H54 (cell line): ENCODE data around the gene KCNQ4.

Experiments
- DNase-seq: peaks from one replicate; pipeline ENCODE4 v3.0.0; 2011; ENCODE audit warnings: low spot score, mixed read lengths; ENCODE audit not compliant: insufficient read length
- FAIRE-seq: peaks from 3 replicates; lab custom pipeline; 2011; peaks lifted over from hg19 to GRCh38; lab: Jason Lieb, UNC
- POLR2A ChIP-seq: IDR thresholded peaks from 2 replicates; pipeline ENCODE4 v1.6.1; 2011; ENCODE audit warnings: low read depth, mild to moderate bottlenecking, low read length

The KCNQ4 gene

GRCh38 chr1:40763742-40764532 is 19.6 kb upstream of the KCNQ4 start:
- FAIRE-seq (no peak), DNase-seq (no peak)
- TF ChIP-seq POLR2A = no peak

DNA sequence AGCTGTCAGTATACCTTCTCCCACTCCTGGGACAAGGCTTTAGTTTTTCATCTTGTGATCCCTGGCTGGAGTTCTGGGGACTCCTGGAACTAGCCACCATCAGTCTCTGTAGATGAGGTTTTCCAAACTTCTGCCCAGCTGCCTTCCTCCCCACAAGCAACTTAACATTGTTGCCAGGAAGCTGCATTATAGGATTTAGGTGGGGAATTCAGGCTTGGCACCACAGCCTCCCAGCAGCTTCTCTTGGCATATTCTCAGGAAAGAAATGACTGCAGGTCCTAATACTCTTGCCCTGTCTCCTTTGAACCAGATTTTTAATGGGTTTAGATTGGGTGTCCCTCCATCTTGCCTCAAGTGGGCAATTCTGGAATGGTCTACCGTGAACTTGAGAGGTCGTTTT is 18.6 kb upstream of the KCNQ4 start:
- no peak for TF ChIP-seq POLR2A

DNA sequence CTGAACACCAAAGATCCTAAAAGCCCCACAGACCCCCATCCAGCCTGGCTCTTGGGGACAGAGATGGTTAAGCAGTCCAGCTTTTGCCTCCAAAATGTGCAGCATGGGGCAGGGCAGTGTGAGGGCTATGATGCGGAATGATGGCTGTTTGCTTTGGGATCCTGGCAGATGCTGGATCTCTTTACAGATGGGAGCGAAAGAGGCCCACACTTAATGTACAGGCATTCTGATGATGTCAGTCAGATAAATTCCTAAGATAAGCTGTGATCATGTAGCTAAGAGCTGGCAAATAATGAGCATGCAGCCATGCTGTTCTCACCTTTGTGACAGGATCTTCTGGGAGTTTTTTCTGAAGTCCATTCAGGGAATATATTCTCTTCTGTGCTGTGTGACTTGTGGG is 17.6 kb upstream of the KCNQ4 start:
- DNase-seq = no peak
- no peak for TF ChIP-seq POLR2A
- FAIRE-seq = no peak

More for the DNA sequence above, 18.6 kb upstream of the KCNQ4 start:
- no peak for DNase-seq
- FAIRE-seq = no peak

DNA sequence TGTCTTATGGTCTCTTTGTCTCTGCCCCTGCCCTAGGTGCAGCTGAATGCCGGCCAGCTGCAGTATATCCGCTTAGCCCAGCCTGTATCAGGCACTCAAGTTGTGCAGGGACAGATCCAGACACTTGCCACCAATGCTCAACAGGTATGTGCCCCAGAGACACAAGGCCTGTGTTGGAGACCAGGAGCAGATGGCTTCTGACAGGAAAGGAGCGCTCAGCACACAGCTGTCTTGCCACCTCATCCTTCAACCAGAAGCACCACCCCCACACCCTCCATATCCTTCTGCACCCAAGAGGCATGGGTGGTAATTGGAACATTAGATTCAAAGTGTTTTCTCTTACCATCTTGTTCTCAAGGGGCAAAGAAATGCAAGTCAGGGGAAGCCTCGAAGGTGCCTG is 17.0 kb upstream of the KCNQ4 start:
- FAIRE-seq = no peak

DNA sequence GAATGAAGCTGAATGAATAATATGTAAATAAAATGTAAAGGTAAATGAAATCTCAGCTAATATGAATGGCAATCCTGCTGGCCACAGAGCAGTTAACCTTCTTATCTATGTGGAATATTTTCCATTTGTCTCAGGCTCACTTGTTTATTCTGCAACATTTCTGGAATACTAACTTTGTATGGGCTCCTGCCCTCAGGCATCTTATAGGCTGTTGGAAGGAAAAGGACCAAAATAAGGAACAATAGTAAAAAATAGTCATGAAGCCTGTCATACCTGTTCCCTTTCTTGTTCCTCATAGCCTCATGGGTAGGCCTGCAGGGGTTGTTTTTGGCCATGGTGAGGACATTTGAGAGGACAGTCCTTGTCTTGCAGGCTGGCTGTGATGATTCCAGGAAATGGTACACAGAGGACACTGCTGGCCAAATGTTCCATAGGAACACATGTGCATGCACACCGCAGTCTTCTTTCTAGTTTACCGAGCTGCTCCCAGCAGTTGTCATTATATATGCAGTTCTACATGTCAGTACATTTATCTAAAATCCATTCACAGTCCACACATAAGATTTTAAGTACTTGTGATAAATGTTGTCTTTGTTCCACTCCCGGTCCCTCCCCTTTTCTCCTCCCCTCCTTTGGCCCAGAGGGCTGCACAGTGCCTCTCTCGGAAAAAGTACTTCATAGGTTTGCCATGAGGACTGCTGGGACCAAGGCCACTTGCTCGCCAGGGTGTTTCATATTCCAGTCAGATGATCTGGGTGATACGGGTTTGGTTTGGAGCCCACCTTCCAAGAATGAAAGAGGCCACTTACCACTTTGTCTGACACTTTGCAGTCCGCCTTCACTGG is 15.2 kb upstream of the KCNQ4 start:
- no peak for DNase-seq
- no peak for TF ChIP-seq POLR2A
- FAIRE-seq = no peak

More for the DNA sequence above, 17.0 kb upstream of the KCNQ4 start:
- DNase-seq = no peak
- no peak for TF ChIP-seq POLR2A

GRCh38 chr1:40769815-40770214 is 13.8 kb upstream of the KCNQ4 start:
- FAIRE-seq (no peak), DNase-seq (no peak)
- TF ChIP-seq POLR2A = no peak

DNA sequence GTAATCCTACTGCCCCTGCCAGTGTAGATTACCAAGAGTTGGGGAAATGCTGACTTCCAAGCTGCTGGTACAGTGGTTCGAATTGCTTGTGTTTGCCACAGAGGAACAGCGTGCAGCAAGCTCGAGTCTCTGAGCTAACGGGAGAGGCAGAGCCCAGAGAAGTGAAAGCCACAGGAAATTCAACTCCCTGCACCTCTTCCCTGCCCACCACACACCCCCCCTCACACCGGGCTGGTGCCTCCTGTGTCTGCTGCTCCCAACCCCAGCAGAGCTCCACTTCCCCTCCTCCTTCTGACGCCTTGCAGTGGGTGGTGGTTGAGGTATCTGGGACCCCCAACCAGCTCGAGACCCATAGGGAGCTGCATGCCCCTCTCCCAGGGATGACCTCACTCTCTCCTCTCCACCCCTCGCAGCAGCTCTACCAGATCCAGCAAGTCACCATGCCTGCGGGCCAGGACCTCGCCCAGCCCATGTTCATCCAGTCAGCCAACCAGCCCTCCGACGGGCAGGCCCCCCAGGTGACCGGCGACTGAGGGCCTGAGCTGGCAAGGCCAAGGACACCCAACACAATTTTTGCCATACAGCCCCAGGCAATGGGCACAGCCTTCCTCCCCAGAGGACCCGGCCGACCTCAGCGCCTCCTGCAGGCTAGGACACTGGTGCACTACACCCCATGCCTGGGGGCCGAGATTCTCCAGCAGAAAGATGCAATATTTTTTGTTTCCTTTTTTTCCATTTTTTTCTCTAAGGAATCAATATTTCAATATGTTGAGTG is 13.1 kb upstream of the KCNQ4 start:
- no peak for FAIRE-seq
- DNase-seq = no peak
- TF ChIP-seq POLR2A = no peak

GRCh38 chr1:40772146-40772955 is 11.2 kb upstream of the KCNQ4 start:
- DNase-seq = no peak
- no peak for TF ChIP-seq POLR2A
- FAIRE-seq = no peak

DNA sequence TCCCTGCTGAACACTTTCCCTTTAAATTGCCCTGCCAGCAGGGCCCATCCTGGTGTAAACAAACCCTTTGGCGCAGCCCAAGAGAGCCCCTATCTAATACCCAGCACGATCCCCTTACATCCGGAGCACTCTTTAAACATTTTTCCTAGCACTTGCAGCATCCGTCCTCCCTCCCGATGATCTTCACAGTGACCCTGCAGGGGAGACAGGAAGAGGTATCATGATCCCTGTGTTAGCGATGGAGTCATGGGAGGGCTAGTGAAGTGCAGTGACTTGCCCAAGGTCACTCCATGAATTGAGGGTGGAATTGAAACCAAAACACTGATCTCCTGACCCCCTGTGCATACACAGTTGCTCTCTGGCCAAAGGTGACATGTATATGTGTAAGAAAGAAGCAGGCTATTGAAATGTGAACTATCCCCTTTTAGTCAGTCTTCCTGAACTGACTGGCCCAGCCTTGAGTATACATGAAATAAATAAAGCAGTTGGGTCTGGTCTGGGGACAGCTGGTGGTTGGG is 9.8 kb upstream of the KCNQ4 start:
- no peak for TF ChIP-seq POLR2A
- FAIRE-seq (no peak), DNase-seq (no peak)

DNA sequence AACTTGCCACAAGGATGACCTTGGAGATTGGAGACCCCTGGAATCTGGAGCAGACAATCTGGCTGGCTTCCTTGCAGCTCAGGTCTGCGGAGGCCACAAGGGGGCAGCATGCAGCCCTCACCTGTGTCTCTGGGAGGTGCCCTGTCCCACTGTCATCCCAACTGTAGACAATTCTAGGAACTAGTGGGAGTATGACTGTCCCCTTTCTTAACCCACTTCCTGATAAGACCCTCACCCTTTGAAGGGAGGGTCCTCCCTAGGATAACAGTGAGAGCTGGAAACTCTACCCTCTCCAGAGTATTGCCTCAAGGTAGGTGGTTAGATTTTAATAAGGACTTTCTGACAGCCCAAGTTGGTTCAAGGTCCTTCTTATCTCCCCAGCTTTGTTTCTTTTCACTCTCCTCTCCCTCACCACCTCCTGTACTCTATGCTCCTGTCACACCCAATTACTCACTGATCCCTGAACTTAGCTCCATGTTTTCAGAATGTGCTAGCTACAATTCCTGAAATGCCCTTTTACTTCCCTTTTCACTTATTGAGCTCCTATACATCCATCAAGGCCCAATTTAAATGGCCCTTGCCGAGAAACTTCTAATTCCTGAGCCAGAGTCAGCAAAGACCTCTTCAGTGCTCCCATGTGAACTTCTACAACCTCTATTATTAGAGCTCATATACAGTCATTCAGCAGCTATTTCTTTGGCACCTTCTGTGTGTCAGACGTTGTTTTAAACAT is 9.2 kb upstream of the KCNQ4 start:
- no peak for TF ChIP-seq POLR2A
- FAIRE-seq = no peak
- no peak for DNase-seq

GRCh38 chr1:40776236-40777072 is 7.1 kb upstream of the KCNQ4 start:
- TF ChIP-seq POLR2A = no peak
- DNase-seq (no peak), FAIRE-seq (no peak)
